ENCODE data around the gene SH3BP4.

SH3BP4 gene, protein sequence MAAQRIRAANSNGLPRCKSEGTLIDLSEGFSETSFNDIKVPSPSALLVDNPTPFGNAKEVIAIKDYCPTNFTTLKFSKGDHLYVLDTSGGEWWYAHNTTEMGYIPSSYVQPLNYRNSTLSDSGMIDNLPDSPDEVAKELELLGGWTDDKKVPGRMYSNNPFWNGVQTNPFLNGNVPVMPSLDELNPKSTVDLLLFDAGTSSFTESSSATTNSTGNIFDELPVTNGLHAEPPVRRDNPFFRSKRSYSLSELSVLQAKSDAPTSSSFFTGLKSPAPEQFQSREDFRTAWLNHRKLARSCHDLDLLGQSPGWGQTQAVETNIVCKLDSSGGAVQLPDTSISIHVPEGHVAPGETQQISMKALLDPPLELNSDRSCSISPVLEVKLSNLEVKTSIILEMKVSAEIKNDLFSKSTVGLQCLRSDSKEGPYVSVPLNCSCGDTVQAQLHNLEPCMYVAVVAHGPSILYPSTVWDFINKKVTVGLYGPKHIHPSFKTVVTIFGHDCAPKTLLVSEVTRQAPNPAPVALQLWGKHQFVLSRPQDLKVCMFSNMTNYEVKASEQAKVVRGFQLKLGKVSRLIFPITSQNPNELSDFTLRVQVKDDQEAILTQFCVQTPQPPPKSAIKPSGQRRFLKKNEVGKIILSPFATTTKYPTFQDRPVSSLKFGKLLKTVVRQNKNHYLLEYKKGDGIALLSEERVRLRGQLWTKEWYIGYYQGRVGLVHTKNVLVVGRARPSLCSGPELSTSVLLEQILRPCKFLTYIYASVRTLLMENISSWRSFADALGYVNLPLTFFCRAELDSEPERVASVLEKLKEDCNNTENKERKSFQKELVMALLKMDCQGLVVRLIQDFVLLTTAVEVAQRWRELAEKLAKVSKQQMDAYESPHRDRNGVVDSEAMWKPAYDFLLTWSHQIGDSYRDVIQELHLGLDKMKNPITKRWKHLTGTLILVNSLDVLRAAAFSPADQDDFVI

DNA sequence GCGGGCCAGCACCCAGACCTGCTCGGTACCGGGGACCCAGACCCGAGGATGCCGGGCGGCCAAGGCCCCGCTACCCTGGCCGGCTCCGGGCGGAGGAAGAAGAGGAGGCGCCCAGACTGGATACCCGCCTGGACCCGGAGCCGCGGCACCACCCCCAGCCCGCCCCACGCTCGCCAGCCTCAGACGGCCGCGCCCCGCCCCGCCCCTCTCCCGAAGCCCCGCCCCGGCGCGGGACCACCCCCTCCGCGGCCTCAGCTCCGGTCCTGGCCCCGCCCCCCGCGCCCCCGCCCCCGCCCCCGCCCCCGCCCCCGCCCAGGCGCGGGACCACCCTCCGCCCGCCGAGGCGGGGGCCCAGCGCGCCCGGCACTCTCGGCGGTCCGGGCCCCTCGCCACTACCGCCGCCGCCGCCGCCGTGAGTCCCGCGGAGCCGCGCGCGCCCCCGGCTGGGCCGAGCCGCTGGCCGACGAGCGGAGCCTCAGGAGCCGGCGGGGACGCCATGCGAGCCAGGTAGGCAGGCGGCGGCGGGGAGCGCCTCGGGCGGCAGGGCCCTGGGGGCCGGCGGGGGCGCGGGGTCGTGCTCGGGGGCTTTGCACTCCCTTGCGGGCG lies at the start of gene SH3BP4:
SH3BP4 (plus strand) TSS at position 354 of the 606 bp plus-strand sequence. CDS start 82,986 bp downstream, outside the sequence.
- TF ChIP-seq, protein P1, sequence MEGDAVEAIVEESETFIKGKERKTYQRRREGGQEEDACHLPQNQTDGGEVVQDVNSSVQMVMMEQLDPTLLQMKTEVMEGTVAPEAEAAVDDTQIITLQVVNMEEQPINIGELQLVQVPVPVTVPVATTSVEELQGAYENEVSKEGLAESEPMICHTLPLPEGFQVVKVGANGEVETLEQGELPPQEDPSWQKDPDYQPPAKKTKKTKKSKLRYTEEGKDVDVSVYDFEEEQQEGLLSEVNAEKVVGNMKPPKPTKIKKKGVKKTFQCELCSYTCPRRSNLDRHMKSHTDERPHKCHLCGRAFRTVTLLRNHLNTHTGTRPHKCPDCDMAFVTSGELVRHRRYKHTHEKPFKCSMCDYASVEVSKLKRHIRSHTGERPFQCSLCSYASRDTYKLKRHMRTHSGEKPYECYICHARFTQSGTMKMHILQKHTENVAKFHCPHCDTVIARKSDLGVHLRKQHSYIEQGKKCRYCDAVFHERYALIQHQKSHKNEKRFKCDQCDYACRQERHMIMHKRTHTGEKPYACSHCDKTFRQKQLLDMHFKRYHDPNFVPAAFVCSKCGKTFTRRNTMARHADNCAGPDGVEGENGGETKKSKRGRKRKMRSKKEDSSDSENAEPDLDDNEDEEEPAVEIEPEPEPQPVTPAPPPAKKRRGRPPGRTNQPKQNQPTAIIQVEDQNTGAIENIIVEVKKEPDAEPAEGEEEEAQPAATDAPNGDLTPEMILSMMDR (conservative IDR thresholded peaks at IDR 0.05) = peak; percentile 17
- TF ChIP-seq ZFX (IDR thresholded peaks at IDR 0.05) = no peak
- H3K27ac ChIP-seq = peak within 1 kb of the TSS; percentile 93

DNA sequence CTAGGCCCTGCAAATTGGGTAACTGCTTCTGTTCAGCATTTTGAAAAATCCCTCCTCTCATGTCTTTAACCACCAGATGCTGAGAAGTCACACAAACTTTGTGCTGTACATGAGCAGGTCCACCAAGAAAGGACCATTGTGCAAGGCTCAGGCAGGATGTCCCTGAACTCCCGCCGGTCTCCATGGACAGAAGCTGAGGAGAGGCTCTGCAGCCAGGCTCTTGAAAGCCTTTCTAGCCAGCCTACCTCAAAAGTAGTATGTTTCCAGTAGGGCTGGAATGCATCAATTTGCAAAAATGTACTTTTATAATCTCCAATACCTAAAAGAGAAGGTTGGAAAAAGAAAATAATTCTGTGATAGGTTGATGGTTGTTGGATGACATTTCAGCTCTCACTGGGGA lies 47.0 kb upstream of the SH3BP4 start:
- H3K27ac ChIP-seq = no peak overlapping the region
- TF ChIP-seq ZFX (IDR thresholded peaks at IDR 0.05) = no peak

DNA sequence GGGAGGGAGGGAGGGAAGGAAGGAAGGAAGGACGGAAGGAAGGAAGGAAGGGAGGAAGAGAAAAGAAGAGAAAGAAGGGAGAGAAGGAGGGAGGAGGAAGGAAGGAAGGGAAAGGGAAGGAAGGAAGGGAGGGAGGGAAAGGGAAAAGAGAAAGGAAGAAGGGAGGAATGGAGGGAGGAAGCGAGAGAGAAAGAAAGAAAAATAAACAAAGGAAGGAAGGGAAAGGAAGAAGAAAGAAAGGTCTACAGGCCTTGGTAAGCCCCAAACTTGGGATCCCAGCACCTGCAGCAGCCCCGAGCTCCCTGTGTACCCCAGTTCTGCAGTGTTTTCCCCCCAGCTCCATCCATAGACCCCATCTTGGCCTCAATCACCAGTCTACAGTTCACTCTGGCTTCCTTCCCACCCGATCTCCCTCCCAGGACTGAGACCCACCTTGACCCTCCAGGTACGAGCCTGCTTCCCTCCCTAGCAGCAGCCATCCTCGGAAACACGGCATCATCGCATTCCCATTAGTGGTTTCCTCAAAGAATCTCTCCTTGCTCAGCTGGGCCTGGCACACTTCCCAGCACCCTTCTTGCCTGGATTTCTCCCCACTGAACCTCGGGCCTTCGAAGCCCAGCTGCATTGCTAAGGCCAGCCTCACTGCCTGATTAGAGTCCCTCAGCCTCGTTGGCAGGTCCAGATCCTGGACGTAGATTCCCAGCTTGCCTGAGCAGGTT lies 46.1 kb upstream of the SH3BP4 start:
- TF ChIP-seq ZFX (IDR thresholded peaks at IDR 0.05) = no peak
- TF ChIP-seq, protein P1 (conservative IDR thresholded peaks at IDR 0.05) = no peak
- H3K27ac ChIP-seq = no peak overlapping the region

DNA sequence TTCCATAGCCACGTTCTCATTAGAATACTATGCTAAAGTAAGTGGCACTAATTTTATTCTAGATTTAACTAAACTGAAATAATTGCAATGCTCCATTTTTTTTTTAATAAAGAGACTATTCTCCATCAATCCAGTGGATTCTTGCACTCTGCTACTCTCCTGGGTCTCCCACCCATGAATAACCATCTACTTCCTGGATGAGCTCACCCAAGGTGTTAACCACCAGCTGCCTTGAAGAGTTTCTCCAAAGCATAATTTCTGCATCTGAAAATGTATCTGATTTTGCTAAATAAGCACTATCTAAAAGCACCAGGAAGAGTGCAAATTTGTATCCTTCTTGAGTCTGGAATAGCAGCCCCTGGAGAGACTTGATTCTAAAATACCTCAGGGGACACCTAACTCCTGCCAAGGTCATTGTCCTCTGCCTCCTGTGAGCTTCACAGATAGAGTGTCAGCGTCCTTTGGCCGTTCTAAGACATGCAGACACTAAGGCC lies 41.6 kb upstream of the SH3BP4 start:
- no peak overlapping the region for H3K27ac ChIP-seq
- TF ChIP-seq ZFX (IDR thresholded peaks at IDR 0.05) = no peak
- TF ChIP-seq, protein P1 (conservative IDR thresholded peaks at IDR 0.05) = no peak

DNA sequence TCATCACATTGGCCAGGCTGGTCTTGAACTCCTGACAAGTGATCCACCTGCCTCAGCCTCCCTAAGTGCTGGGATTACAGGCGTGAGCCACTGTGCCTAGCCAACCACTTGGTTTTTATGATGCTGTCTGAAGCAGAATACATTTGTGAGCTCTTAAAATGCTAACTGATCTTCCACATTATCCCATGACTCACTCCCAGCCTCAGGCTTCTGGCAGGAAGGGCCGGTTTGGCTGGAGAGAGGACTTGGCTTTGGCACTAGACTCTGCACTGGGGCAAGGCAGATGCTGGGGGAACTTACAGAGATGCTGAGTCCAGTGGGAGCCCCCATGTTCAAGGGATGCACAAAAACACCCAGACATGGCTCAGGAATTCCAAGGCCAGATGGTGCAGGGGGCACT lies 40.5 kb upstream of the SH3BP4 start:
- TF ChIP-seq, protein P1 (conservative IDR thresholded peaks at IDR 0.05) = no peak
- TF ChIP-seq ZFX (IDR thresholded peaks at IDR 0.05) = no peak
- no peak overlapping the region for H3K27ac ChIP-seq

DNA sequence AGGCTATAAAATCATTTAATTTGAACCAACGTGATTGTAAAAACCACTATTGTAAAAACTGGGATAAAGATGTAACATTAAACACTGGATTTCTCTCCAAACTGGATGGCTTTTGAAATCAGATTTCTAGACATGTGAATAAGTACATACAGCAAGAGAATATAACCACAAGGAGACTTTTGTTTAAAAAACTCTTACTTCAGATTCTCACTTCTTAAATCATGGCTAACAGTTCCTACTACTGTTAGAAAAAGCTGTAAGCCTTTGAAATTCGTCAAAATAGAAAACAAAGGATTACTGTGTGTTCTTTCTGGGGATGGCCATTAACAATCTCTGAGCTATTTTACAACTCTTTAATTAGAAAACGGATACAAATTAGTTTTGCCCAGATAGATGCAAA lies 39.4 kb upstream of the SH3BP4 start:
- H3K27ac ChIP-seq = no peak overlapping the region
- TF ChIP-seq, protein P1 (conservative IDR thresholded peaks at IDR 0.05) = no peak
- no peak for TF ChIP-seq ZFX (IDR thresholded peaks at IDR 0.05)

DNA sequence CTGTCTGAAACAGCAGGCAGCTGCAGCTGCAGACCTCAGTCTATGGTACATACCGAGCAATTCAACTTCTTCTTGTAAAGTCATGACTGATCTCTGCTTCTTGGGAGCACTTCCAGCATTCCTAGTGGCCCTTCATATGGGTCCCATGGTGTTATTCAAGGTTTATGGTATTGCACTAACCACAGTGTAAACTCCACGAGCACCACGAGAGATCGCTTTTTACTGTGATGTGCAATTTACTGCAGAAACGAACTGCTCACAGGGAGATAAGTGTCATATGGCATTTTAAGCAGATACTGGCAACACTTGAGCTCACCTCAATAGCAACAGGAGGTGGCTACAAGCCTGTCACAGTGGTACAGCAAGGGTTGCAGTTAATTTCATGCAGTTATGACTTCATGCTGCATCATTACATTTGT lies 38.6 kb upstream of the SH3BP4 start:
- TF ChIP-seq ZFX (IDR thresholded peaks at IDR 0.05) = no peak
- TF ChIP-seq, protein P1 (conservative IDR thresholded peaks at IDR 0.05) = no peak
- H3K27ac ChIP-seq = no peak overlapping the region
